ENCODE measurements around the gene CTDSP1.

CTDSP1 gene

GRCh38 chr2:218399391-218400166 is at the start of gene CTDSP1:
TSS of gene CTDSP1 (plus strand) at chr2:218399868. CDS start at chr2:218400091, 223 bp downstream.
- no peak for FAIRE-seq

GRCh38 chr2:218354045-218354444 is 45.6 kb upstream of the CTDSP1 start:
- no peak for FAIRE-seq

- FAIRE-seq = no peak
Observed at GRCh38 chr2:218354850-218355443, 44.7 kb upstream of the CTDSP1 start.

- no peak for FAIRE-seq
Observed at GRCh38 chr2:218357236-218358177, 42.2 kb upstream of the CTDSP1 start.

- FAIRE-seq = no peak
Observed at GRCh38 chr2:218360453-218360852, 39.2 kb upstream of the CTDSP1 start.

GRCh38 chr2:218362606-218363005 is 37.1 kb upstream of the CTDSP1 start:
- no peak for FAIRE-seq

GRCh38 chr2:218363736-218364135 is 35.9 kb upstream of the CTDSP1 start:
- no peak for FAIRE-seq

- FAIRE-seq = no peak
Observed at GRCh38 chr2:218364196-218364595, 35.5 kb upstream of the CTDSP1 start.

GRCh38 chr2:218366621-218367414 is 32.9 kb upstream of the CTDSP1 start:
- FAIRE-seq = no peak

- FAIRE-seq = no peak
Observed at GRCh38 chr2:218367415-218368149, 32.1 kb upstream of the CTDSP1 start.

- FAIRE-seq = no peak
Observed at GRCh38 chr2:218368150-218368528, 31.5 kb upstream of the CTDSP1 start.

GRCh38 chr2:218368621-218369153 is 31.0 kb upstream of the CTDSP1 start:
- no peak for FAIRE-seq

- no peak for FAIRE-seq
Observed at GRCh38 chr2:218369330-218369729, 30.3 kb upstream of the CTDSP1 start.

GRCh38 chr2:218370410-218371063 is 29.1 kb upstream of the CTDSP1 start:
- FAIRE-seq = no peak

GRCh38 chr2:218371983-218372350 is 27.7 kb upstream of the CTDSP1 start:
- no peak for FAIRE-seq

- FAIRE-seq = no peak
Observed at GRCh38 chr2:218374795-218375194, 24.9 kb upstream of the CTDSP1 start.

- no peak for FAIRE-seq
Observed at GRCh38 chr2:218375212-218375611, 24.5 kb upstream of the CTDSP1 start.

GRCh38 chr2:218378053-218378452 is 21.6 kb upstream of the CTDSP1 start:
- FAIRE-seq = no peak

GRCh38 chr2:218381916-218382366 is 17.7 kb upstream of the CTDSP1 start, which contains the start of gene SLC11A1:
TSS of gene SLC11A1 (plus strand) at chr2:218382273. CDS start at chr2:218382369, 96 bp downstream.
- no peak for FAIRE-seq

- no peak for FAIRE-seq
Observed at GRCh38 chr2:218382785-218383184, 16.9 kb upstream of the CTDSP1 start.
